ENCODE measurements around the gene NAGLU. TPM values are rescaled to one million over a fixed set of nuclear protein-coding genes. Genes with fewer than 3 reads are reported as not detected.

Gene NAGLU
- total and polyA plus RNA-seq, 2 of the 13 experiments (the other 11 are each of a cell fraction or from before 2014, with no cell fraction given) = 28.2 to 40.1 TPM

DNA sequence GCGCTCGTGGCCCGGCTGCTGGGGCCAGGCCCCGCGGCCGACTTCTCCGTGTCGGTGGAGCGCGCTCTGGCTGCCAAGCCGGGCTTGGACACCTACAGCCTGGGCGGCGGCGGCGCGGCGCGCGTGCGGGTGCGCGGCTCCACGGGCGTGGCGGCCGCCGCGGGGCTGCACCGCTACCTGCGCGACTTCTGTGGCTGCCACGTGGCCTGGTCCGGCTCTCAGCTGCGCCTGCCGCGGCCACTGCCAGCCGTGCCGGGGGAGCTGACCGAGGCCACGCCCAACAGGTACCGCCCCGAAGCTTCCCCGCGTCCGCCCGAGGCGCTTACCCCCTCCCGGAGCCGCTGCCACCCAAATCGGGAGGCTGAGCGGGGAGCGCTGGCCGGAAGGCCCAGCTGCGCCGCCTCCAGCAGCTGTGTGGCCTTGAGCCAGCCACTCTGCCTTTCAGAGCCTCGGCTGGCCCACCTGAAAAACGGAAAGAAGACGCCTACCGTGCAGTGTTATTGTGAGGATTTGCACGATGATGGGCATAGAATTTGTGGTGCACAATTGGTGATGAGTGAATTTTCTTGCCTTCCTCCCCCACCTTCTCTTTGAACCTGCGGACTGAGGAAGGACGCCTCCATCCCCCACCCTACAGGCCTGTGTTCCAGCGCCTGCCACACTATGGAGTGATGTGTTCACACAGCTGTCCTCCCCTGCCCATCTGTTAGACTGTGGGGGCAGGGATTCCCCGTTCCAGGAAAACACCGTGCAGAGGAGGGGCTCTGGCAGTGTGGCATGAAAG, 523 bp downstream of the NAGLU start (continued):
- TF ChIP-seq TCF12 (IDR thresholded peaks at IDR 0.05) (no peak), TCF12 (CRISPR knock-in tag; IDR thresholded peaks at IDR 0.05) (no peak), MED1 (CRISPR knock-in tag; IDR thresholded peaks at IDR 0.05) (peak; percentile 81), SMAD9 (CRISPR knock-in tag; IDR thresholded peaks at IDR 0.05) (no peak; the same call in 1 of the 2 replicates), ZNF703 (CRISPR knock-in tag; IDR thresholded peaks at IDR 0.05; ENCODE audit: borderline replicate concordance) (no peak), NRL (CRISPR knock-in tag; IDR thresholded peaks at IDR 0.05; ENCODE audit: borderline replicate concordance) (no peak; the same call in none of the 2 replicates), SPEN (CRISPR knock-in tag; IDR thresholded peaks at IDR 0.05; ENCODE audit: low read depth) (peak; percentile 80), RBAK (CRISPR knock-in tag; IDR thresholded peaks at IDR 0.05) (no peak), ZNF790 (CRISPR knock-in tag; IDR thresholded peaks at IDR 0.05; ENCODE audit: borderline replicate concordance) (no peak), ZNF672 (CRISPR knock-in tag; IDR thresholded peaks at IDR 0.05) (peak; percentile 94; the same call in 1 of the 2 replicates), MAFF (IDR thresholded peaks at IDR 0.05; ENCODE audit: low read depth, low read length) (no peak; the same call in 1 of the 2 replicates), HOXA9 (CRISPR knock-in tag; IDR thresholded peaks at IDR 0.05; ENCODE audit: borderline replicate concordance) (peak; percentile 13; the same call in 1 of the 2 replicates), RBM39 (IDR thresholded peaks at IDR 0.05; ENCODE audit: low read depth, low read length, poor library complexity, severe bottlenecking) (no peak), ZNF7 (CRISPR knock-in tag; IDR thresholded peaks at IDR 0.05) (peak; percentile 53; the same call in 1 of the 2 replicates), ZNF607 (CRISPR knock-in tag; IDR thresholded peaks at IDR 0.05; ENCODE audit: borderline replicate concordance) (peak; percentile 70; the same call in 1 of the 2 replicates), XBP1 (CRISPR knock-in tag; IDR thresholded peaks at IDR 0.05) (no peak), CENPX (CRISPR knock-in tag; IDR thresholded peaks at IDR 0.05) (no peak), SMAD3 (CRISPR knock-in tag; IDR thresholded peaks at IDR 0.05) (peak; percentile 64; the same call in 1 of the 2 replicates), SMYD3 (CRISPR knock-in tag; IDR thresholded peaks at IDR 0.05) (no peak; the same call in 1 of the 2 replicates)
- TF ChIP-seq, protein P1, sequence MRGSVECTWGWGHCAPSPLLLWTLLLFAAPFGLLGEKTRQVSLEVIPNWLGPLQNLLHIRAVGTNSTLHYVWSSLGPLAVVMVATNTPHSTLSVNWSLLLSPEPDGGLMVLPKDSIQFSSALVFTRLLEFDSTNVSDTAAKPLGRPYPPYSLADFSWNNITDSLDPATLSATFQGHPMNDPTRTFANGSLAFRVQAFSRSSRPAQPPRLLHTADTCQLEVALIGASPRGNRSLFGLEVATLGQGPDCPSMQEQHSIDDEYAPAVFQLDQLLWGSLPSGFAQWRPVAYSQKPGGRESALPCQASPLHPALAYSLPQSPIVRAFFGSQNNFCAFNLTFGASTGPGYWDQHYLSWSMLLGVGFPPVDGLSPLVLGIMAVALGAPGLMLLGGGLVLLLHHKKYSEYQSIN (CRISPR knock-in tag; IDR thresholded peaks at IDR 0.05; ENCODE audit: borderline replicate concordance) = no peak
- TF ChIP-seq, protein P2, sequence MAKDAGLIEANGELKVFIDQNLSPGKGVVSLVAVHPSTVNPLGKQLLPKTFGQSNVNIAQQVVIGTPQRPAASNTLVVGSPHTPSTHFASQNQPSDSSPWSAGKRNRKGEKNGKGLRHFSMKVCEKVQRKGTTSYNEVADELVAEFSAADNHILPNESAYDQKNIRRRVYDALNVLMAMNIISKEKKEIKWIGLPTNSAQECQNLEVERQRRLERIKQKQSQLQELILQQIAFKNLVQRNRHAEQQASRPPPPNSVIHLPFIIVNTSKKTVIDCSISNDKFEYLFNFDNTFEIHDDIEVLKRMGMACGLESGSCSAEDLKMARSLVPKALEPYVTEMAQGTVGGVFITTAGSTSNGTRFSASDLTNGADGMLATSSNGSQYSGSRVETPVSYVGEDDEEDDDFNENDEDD (CRISPR knock-in tag; IDR thresholded peaks at IDR 0.05; ENCODE audit: borderline replicate concordance) = peak; percentile 81; the same call in 1 of the 2 replicates
- TF ChIP-seq, protein P3, sequence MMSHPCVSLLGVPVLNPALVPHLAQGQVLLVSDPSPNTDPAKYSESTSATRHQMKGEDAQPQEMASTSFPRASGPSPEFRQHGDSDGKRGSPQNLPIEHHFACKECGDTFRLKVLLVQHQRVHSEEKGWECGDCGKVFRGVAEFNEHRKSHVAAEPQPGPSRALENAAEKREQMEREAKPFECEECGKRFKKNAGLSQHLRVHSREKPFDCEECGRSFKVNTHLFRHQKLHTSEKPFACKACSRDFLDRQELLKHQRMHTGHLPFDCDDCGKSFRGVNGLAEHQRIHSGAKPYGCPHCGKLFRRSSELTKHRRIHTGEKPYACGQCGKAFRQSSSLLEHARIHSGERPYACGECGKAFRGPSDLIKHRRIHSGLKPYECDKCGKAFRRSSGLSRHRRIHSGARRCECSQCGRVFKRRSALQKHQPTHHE (CRISPR knock-in tag; IDR thresholded peaks at IDR 0.05; ENCODE audit: borderline replicate concordance) = peak; percentile 53; the same call in 1 of the 2 replicates
- TF ChIP-seq, protein P4, sequence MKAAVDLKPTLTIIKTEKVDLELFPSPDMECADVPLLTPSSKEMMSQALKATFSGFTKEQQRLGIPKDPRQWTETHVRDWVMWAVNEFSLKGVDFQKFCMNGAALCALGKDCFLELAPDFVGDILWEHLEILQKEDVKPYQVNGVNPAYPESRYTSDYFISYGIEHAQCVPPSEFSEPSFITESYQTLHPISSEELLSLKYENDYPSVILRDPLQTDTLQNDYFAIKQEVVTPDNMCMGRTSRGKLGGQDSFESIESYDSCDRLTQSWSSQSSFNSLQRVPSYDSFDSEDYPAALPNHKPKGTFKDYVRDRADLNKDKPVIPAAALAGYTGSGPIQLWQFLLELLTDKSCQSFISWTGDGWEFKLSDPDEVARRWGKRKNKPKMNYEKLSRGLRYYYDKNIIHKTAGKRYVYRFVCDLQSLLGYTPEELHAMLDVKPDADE (CRISPR knock-in tag; IDR thresholded peaks at IDR 0.05) = no peak; the same call in 1 of the 2 replicates

Measured in HepG2 (cell line).